ENCODE measurements around the gene FHIT. TPM values are rescaled to one million over a fixed set of nuclear protein-coding genes. Genes with fewer than 3 reads are reported as not detected.

FHIT gene
- total and polyA plus RNA-seq, 10 of the 15 experiments (the other 5 are each of a cell fraction or from before 2014, with no cell fraction given) = 4.2 to 14.9 (median 9.4) TPM

DNA sequence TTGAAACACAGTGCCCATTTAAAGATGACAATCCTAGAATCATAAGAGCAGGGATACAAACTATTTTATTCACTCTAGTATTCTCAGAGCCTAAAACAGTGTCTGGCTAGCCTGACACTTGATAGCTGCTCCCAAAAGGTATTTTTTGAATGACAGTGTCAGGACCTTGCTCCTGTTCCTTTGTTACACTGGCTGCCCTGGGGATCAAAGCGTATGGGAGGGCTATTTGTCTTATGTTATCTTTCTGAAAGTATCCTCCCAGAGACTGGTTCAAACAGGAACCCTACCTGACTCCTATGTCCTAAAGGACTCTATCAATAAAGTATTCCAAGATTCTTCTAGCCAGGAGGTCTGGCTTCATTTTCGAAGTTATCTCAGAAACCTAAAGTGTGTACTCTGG, 621.4 kb downstream of the FHIT start (continued):
- TF ChIP-seq, protein P1, sequence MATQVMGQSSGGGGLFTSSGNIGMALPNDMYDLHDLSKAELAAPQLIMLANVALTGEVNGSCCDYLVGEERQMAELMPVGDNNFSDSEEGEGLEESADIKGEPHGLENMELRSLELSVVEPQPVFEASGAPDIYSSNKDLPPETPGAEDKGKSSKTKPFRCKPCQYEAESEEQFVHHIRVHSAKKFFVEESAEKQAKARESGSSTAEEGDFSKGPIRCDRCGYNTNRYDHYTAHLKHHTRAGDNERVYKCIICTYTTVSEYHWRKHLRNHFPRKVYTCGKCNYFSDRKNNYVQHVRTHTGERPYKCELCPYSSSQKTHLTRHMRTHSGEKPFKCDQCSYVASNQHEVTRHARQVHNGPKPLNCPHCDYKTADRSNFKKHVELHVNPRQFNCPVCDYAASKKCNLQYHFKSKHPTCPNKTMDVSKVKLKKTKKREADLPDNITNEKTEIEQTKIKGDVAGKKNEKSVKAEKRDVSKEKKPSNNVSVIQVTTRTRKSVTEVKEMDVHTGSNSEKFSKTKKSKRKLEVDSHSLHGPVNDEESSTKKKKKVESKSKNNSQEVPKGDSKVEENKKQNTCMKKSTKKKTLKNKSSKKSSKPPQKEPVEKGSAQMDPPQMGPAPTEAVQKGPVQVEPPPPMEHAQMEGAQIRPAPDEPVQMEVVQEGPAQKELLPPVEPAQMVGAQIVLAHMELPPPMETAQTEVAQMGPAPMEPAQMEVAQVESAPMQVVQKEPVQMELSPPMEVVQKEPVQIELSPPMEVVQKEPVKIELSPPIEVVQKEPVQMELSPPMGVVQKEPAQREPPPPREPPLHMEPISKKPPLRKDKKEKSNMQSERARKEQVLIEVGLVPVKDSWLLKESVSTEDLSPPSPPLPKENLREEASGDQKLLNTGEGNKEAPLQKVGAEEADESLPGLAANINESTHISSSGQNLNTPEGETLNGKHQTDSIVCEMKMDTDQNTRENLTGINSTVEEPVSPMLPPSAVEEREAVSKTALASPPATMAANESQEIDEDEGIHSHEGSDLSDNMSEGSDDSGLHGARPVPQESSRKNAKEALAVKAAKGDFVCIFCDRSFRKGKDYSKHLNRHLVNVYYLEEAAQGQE (IDR thresholded peaks at IDR 0.05; ENCODE audit: low read depth, low read length) = no peak
- no peak for TF ChIP-seq RFX5 (IDR thresholded peaks at IDR 0.05; ENCODE audit: low read depth, low read length)
- TF ChIP-seq, protein P2, sequence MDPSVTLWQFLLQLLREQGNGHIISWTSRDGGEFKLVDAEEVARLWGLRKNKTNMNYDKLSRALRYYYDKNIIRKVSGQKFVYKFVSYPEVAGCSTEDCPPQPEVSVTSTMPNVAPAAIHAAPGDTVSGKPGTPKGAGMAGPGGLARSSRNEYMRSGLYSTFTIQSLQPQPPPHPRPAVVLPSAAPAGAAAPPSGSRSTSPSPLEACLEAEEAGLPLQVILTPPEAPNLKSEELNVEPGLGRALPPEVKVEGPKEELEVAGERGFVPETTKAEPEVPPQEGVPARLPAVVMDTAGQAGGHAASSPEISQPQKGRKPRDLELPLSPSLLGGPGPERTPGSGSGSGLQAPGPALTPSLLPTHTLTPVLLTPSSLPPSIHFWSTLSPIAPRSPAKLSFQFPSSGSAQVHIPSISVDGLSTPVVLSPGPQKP (IDR thresholded peaks at IDR 0.05; ENCODE audit: low read depth, low read length) = no peak

DNA sequence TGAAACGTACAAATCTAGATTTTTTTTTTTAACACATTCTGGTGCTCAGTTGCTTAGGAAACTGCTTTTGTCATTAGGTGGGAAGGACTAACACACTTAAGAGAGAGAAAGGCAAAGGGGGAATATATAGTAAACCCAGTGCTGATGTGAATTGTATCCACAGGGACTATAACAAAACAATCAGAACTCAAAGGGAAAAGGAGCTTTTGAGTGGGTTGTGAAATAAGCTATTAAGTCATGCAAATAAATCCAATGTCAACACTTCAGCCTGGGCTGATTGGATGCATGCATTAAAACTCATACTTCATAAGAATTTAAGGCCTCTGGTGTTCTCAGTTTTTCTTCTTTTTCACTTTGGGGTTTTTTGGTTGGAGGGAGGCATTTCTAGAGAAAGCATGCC, 628.9 kb downstream of the FHIT start:
- in situ Hi-C loops (cut with MboI) = no loop called here
- BruUV-seq (replicated peaks) = no TSS peak
- no peaks in the 10 kb centered on the region for H3K27me3 ChIP-seq (replicated peaks in 1 of 2; ENCODE audit: control insufficient read depth in 2 of 2, insufficient read depth in 2 of 2, low read length in 1 of 2)
- no peaks in the 10 kb centered on the region for H4K20me1 ChIP-seq (ENCODE audit: control insufficient read depth, insufficient read depth)
- no peak for FAIRE-seq
- no peak overlapping the region for H3K9ac ChIP-seq (ENCODE audit: control insufficient read depth, insufficient read depth, low read length)
- H2AFZ ChIP-seq (ENCODE audit: control insufficient read depth, low read depth, low read length) = no peak overlapping the region
- SMC1A ChIA-PET (ENCODE audit: uncharacterized antibody, unreplicated experiment) = interaction anchor here (1.0 to 1.1 kb wide), 2 partner anchors 9 to 35 kb away, joined by 3 read pairs; no protein-coding TSS in a partner anchor
- CTCF ChIA-PET = no interaction called here
- WGBS (ENCODE audit: insufficient coverage, insufficient replicate concordance, low lambda C conversion rate, missing lambda C conversion rate) = 48% methylated on average over 1 of the region's 1 CpG
- RAD21 ChIA-PET (ENCODE audit: unreplicated experiment) = no interaction called here
- intact Hi-C loops (cut with micrococcal nuclease; ENCODE audit: unreplicated experiment) = no loop called here
- H3K4me3 ChIP-seq = no peak overlapping the region
- POLR2A ChIA-PET = interaction anchor here (0.5 to 0.6 kb wide), 2 partner anchors 46 to 707 kb away, joined by 3 to 9 read pairs; no protein-coding TSS in a partner anchor
- ATAC-seq = no peak
- H3K27ac ChIP-seq (ENCODE audit: control insufficient read depth, insufficient read depth) = no peak overlapping the region
- no peaks in the 10 kb centered on the region for H3K79me2 ChIP-seq (ENCODE audit: control insufficient read depth, insufficient read depth, low read length)
- H3K4me2 ChIP-seq (ENCODE audit: control insufficient read depth, insufficient read depth) = no peak overlapping the region
- no peaks in the 10 kb centered on the region for H3K9me3 ChIP-seq (replicated peaks; ENCODE audit: control insufficient read depth, insufficient read depth, low read length)
- H3K4me1 ChIP-seq (ENCODE audit: control insufficient read depth, insufficient read depth, low read length) = no peaks in the 10 kb centered on the region
- TF ChIP-seq SUPT20H (IDR thresholded peaks at IDR 0.05; ENCODE audit: borderline replicate concordance, control insufficient read depth, low read depth, low read length) (no peak), RBBP5 (conservative IDR thresholded peaks at IDR 0.05) (no peak), MTA3 (IDR thresholded peaks at IDR 0.05; ENCODE audit: borderline replicate concordance, low read length) (no peak), TCF12 (IDR thresholded peaks at IDR 0.05; ENCODE audit: low read depth, low read length) (no peak), NRF1 (conservative IDR thresholded peaks at IDR 0.05; ENCODE audit: low read depth, low read length) (no peak), IKZF1 (conservative IDR thresholded peaks at IDR 0.05) (no peak), RFX5 (IDR thresholded peaks at IDR 0.05; ENCODE audit: low read depth, low read length) (no peak), EGR1 (IDR thresholded peaks at IDR 0.05; ENCODE audit: borderline replicate concordance in 1 of 2, low read depth in 2 of 2, low read length in 2 of 2) (no peak), ATF7 (IDR thresholded peaks at IDR 0.05; ENCODE audit: low read depth) (no peak), PML (IDR thresholded peaks at IDR 0.05; ENCODE audit: low read length) (no peak), MXI1 (IDR thresholded peaks at IDR 0.05; ENCODE audit: low read depth, low read length) (no peak), TCF3 (IDR thresholded peaks at IDR 0.05; ENCODE audit: borderline replicate concordance, insufficient read depth, low read depth, low read length) (no peak), SREBF2 (IDR thresholded peaks at IDR 0.05; ENCODE audit: low read length) (no peak)
- TF ChIP-seq, protein P3, sequence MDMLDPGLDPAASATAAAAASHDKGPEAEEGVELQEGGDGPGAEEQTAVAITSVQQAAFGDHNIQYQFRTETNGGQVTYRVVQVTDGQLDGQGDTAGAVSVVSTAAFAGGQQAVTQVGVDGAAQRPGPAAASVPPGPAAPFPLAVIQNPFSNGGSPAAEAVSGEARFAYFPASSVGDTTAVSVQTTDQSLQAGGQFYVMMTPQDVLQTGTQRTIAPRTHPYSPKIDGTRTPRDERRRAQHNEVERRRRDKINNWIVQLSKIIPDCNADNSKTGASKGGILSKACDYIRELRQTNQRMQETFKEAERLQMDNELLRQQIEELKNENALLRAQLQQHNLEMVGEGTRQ (IDR thresholded peaks at IDR 0.05; ENCODE audit: borderline replicate concordance, low read depth, low read length) = no peak
- TF ChIP-seq, protein P4, sequence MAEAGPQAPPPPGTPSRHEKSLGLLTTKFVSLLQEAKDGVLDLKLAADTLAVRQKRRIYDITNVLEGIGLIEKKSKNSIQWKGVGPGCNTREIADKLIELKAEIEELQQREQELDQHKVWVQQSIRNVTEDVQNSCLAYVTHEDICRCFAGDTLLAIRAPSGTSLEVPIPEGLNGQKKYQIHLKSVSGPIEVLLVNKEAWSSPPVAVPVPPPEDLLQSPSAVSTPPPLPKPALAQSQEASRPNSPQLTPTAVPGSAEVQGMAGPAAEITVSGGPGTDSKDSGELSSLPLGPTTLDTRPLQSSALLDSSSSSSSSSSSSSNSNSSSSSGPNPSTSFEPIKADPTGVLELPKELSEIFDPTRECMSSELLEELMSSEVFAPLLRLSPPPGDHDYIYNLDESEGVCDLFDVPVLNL (IDR thresholded peaks at IDR 0.05; ENCODE audit: low read depth, low read length) = no peak
- H3K36me3 ChIP-seq (ENCODE audit: control insufficient read depth in 2 of 2, insufficient read depth in 2 of 2, low read length in 1 of 2) = no peaks in the 10 kb centered on the region
- DNase-seq (ENCODE audit: low read depth, low spot score) = no peak
